GM21381 (cell line): ENCODE results near the gene PCLO.

Experiments
- ATAC-seq: cut with Tn5 transposase; IDR thresholded peaks from one replicate; pipeline ENCODE4 v1.9.1; 2021; ENCODE audit warnings: mild to moderate bottlenecking, moderate library complexity; ENCODE audit not compliant: unreplicated experiment

PCLO gene

GRCh38 chr7:83162402-83163256, at the start of gene PCLO:
Gene PCLO, minus strand, starts transcription at chr7:83162884. Its CDS starts 292 bp downstream, at chr7:83162592.
- peak; percentile 90 for ATAC-seq

- no peak for ATAC-seq
Observed at GRCh38 chr7:83211685-83212084, 49.0 kb upstream of the PCLO start.

DNA sequence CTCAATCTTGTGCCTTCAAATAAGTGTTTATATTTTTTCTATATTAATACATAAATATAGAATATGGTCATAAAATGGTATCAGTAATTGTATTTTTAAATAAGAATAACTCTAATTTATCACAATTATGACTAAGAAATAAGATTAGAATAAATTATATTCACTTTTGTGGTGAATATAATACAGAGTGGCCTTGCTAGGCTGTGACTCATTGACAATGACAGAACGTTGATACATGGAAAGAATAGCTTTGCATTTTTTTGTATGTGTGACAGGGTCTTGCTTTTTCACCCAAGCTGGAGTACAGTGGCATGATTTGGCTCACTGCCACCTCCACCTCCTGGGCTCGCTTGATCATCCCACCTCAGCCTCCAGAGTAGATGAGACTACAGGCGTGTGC, 47.8 kb upstream of the PCLO start:
- no peak for ATAC-seq

GRCh38 chr7:83204715-83205114, 42.0 kb upstream of the PCLO start:
- no peak for ATAC-seq

DNA sequence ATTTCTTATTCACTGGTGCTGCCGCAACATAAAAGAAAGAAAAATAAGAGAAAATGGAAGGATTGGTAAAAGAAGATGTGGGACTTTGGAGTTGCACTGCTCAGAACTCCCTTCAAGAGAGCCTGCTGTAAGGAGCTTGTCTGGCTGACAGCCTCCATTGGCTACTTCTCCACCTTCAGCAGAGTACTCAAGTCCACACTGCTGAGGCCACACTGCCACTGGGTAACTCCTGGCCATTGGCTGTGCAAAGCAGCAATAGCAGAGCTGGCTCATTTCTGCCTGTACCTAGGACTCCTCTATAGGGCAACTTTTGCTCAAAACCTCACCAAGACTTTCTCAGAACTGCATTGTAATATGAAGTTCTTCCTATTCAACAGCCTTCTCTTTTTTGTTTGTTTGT, 38.7 kb upstream of the PCLO start:
- ATAC-seq: no peak

DNA sequence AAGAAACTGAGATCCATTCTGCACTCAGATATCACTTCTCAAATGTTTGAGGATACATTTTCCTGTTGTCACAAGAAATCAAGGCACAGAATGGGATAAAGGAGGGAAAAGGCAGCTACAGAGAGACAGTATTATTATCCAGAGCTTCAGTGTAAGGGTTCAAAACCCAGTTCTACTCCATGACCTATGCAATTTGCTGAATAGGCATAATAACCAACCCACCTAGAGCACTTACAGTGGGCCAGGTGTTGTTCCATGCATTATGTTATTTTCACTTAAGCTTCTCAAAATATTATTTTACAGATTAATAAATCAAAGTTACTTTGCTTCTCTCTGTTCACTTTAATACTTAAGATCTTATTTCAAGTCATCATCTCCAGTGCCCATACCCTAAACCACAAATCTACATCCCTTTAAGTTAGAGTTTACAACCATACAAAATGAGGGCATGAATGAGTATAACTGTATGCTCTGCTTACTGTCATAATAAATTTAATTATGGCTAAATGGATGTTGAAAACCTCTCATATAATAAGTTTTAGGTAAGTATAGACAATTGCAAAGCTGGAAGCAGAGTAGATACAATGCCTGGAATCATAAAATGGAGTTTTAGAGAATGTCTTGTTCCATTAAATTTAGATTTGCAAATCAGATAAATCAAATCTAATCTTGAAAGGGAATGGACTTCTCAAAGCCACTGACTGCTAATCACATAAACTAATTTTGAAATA, 28.1 kb upstream of the PCLO start:
- ATAC-seq: no peak

DNA sequence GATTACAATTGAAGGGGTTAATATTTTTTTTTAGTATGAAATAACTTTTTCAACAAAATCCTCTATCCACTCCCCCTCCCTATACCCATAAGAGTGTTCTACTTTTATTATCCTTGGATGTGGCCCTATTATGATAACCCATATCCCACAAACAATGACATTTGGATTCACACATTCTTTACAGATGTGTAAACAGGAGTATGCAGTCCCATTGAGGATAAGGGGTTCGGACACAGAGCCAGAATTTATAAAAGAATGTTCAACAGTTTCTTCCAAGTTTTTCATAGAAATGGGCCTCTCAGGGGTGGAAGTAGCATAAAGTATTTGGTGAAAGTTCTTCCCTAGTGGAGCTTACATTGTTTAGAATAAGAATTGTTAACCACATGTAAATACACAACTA, 16.1 kb upstream of the PCLO start:
- no peak for ATAC-seq

GRCh38 chr7:83178066-83178465, 15.4 kb upstream of the PCLO start:
- ATAC-seq: no peak

DNA sequence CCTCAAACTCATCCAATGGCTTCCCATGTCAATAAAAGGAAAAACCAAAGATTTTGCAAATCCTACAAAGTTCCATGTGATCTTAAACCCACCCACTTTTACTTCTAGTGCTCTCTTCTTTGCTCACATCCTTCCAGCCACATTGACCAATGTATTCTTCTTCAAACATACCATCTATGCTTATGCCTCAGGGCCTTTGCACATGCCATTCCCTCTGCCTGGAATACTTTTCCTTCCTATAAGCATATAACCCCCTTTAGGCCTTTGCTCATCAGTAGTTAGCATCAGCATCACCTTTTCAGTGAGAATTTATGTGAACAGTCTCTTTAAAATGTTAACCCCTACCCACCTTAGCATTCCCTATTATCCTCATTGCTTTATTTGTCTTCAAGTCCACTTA, 11.0 kb upstream of the PCLO start:
- no peak for ATAC-seq

GRCh38 chr7:83166781-83167180, 4.1 kb upstream of the PCLO start:
- ATAC-seq: no peak

GRCh38 chr7:83161899-83162401, 734 bp downstream of the PCLO start:
- no peak for ATAC-seq

GRCh38 chr7:83161186-83161585, 1.5 kb downstream of the PCLO start:
- ATAC-seq: no peak

DNA sequence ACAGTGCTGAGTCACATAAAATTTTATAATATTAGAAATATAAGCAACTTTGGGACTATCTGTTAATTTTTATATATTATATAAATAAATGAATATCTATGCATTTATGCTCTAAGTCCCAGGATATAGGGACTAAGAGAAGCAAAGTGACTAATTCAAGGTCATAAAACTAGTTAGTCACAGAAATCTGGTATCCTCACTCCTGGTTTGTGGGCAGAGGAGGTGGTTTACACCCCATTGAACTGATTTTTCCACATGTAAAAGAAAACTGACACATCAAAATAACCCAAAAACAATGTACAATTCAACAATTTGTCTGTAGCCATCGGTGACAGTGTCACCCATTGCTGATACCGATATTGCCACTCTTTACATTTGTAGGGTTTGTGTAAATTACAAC, 3.0 kb downstream of the PCLO start:
- ATAC-seq: no peak

- ATAC-seq: no peak
Observed at GRCh38 chr7:83156006-83156405, 6.7 kb downstream of the PCLO start.

DNA sequence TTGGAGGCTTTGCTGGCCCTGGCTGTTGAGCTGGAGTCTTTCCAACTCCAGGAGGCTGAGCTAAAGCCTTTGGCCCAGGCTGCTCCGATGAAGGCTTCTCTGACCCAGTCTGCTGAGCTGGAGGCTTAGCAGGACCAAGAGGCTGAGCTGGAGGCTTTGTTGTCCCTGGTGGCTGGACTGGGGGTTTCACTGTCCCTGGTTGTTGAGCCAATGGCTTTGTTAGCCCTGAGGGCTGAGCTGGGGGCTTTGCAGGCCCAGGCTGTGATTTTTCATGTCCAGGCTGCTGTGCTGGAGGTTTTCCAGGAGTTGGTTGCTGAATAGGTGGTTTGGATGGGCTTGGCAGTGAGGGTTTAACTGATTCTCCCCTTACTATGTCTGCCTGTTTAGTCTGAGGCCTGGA, 7.3 kb downstream of the PCLO start:
- ATAC-seq: no peak

DNA sequence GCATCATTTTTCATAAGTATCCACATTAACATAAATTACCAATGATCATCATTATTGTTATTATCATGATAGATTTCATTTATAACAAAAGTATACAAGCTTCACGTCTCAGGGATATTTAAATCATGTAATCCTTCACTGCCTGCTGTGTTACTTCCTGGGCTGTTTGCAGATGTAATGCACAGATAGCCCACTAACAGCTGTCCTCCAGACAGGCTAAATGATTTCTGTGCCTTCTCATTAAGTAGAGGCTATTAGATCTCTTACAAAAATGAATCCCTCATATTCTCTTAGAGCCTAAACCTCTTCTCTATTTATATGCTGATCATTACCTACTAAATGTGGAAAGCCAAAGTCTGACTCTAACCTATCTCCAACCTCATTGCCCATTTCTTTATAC, 9.3 kb downstream of the PCLO start:
- no peak for ATAC-seq

DNA sequence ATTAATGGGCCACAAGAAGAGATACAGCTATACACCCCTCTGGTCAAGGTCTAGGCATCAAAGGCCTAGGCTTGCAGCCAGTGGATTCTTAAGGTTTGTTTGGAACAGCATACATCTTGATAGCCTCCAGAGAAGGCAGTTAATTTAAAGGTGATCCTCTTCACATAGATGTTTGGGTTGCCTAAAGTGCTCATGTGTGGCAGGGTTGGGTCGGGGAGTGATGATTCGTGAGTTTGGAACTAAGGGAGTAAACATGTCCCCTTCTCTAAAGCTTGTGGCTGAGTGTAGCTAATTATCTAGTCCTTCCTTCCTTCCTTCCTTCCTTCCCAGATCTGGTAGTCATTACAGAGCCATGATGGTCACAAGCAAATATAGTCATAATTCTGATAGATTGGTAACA, 12.4 kb downstream of the PCLO start:
- no peak for ATAC-seq

DNA sequence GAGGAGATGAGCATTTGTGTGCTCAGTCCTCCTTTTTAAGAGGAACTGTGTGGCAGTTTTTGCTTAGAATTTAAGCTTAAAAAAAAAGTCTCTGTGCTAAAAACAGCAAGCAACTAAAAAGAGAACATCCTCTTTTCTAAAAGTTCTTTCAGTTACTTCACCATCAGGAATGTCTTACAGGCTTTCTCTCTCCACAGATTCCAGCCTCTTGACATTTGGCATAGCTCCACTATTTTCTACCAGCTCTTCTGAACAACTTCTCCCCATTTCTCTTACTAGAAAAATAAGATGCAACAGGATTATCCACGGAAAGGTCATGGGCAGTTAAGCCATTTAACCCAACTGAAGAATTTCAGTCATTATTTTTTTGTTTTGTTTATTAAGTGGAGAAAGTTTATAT, 13.2 kb downstream of the PCLO start:
- ATAC-seq: no peak

DNA sequence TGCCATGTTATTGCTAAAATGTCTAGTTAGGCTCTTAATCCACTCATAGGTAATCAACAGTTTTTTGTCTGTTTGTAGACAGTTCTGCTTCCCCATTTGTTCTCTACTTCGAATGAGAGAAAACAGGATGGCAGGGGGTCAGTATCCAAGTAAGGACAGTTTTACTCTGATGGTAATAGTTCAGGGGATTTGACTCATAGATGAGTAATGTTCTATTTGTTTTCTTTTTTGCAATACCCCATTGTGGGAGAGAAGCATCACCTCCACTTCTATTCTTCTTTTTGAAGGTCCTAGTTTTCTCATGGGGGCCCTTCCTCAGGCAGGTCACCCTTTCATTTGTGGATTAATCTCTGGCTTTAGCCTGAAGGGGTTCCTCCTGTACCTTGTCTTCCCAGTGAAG, 13.9 kb downstream of the PCLO start:
- no peak for ATAC-seq

DNA sequence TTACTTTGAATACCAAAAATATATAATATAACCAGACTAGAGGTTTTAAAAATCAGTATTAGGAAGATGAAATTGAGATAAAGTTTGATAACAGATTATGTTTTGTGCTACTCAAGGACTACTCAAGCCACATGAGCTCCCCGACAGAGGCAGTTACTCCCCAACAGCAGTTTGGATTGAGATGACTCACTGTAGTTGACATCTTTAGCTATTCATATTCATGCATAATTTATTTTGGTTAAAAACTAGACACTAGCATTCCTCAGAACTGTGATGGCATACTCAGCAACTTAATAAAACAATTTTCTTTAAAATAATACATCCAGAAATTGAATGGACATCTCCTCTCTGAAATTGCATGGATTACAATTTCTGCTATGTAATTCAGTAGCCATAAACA, 19.6 kb downstream of the PCLO start:
- no peak for ATAC-seq

- no peak for ATAC-seq
Observed at GRCh38 chr7:83142365-83142764, 20.3 kb downstream of the PCLO start.

DNA sequence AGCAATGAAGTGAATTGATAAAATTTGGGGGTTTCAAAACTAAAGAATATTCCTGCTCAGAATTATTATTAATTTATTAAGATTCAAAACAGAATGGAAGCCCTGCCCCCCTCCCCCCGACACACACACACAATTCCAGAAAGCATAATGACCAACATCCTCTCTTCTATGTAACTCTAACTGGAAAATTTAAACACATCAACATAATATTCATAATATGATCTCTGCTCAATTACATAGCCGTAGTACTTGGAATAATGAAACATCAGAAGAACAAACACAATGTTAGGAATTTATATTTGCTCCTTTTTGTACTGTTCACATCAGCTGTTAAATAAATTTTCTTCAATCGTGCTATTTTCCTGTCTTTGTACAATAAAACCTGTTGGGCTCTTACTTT, 20.8 kb downstream of the PCLO start:
- no peak for ATAC-seq
